GM12878 (cell line): ENCODE results near the gene CAMK2A. TPM values are rescaled to one million over a fixed set of nuclear protein-coding genes. Genes with fewer than 3 reads are reported as not detected.

Experiments
- ATAC-seq: fragments of 200-7000 bp; cut with Tn5 transposase; 3 replicates; pipeline ENCODE4 v1.9.1; 2020; ENCODE audit warnings: mild to moderate bottlenecking, moderate library complexity
- BruUV-seq: library from RNA; stranded (reverse); fragments of 400-500 nt; replicated peaks from 2 replicates; lab custom pipeline; 2021; lab: Mats Ljungman, UMichigan
- CTCF ChIA-PET: fragments of 300-600 bp; sonication (Branson Sonifier 250); formaldehyde crosslinking; extraction: SDS; loops from one replicate; lab custom pipeline; 2021; ENCODE audit warnings: inconsistent platforms; lab: Yijun Ruan, JAX
- POLR2A ChIA-PET: fragments of 350-600 bp; formaldehyde crosslinking; extraction: SDS; loops from one replicate; lab custom pipeline; 2021; ENCODE audit warnings: inconsistent platforms; lab: Charles Lee
- RAD21 ChIA-PET: fragments of 300-600 bp; sonication (Branson Sonifier 250); formaldehyde crosslinking; loops from one replicate; lab custom pipeline; 2023; ENCODE audit warnings: antibody characterized with exemption; ENCODE audit not compliant: unreplicated experiment; lab: Charles Lee
- SMC1A ChIA-PET: fragments of 300-600 bp; sonication (Branson Sonifier 250); formaldehyde crosslinking; loops from one replicate; lab custom pipeline; 2023; ENCODE audit not compliant: unreplicated experiment, uncharacterized antibody; lab: Charles Lee
- DNase-seq: peaks from one replicate; pipeline ENCODE4 v3.0.0-alpha.2; 2011; ENCODE audit warnings: low read depth, low spot score
- FAIRE-seq: peaks from 3 replicates; lab custom pipeline; 2011; peaks lifted over from hg19 to GRCh38; lab: Jason Lieb, UNC
- H2AFZ ChIP-seq: 2 replicates; pipeline ENCODE4 v1.6.0; 2011; ENCODE audit warnings: low read depth, low read length, control low read depth; ENCODE audit not compliant: control insufficient read depth
- H3K27ac ChIP-seq: 2 replicates; pipeline ENCODE4 v1.5.1; 2011; ENCODE audit warnings: control low read depth; ENCODE audit not compliant: control insufficient read depth, insufficient read depth
- H3K27me3 ChIP-seq, 2 experiments: replicated peaks in 1 of 2; 2 replicates each; pipeline versions ENCODE4 v1.6.0 to v1.6.1; 2011; ENCODE audit warnings: low read length in 1 of 2; ENCODE audit not compliant: control insufficient read depth in 2 of 2, insufficient read depth in 2 of 2
- H3K36me3 ChIP-seq, 2 experiments: 2 replicates each; pipeline ENCODE4 v1.5.1; 2011; ENCODE audit warnings: low read length in 1 of 2; ENCODE audit not compliant: control insufficient read depth in 2 of 2, insufficient read depth in 2 of 2
- H3K4me1 ChIP-seq: 2 replicates; pipeline ENCODE4 v1.6.1; 2011; ENCODE audit warnings: mild to moderate bottlenecking, low read length, moderate library complexity, mixed read lengths; ENCODE audit not compliant: control insufficient read depth, insufficient read depth
- H3K4me2 ChIP-seq: 2 replicates; pipeline ENCODE4 v1.6.0; 2011; ENCODE audit warnings: control low read depth; ENCODE audit not compliant: control insufficient read depth, insufficient read depth
- H3K4me3 ChIP-seq: fragments of 200-600 bp; sonication (generic); 2 replicates; pipeline ENCODE4 v1.5.1; 2016
- H3K79me2 ChIP-seq: 2 replicates; pipeline ENCODE4 v1.6.0; 2011; ENCODE audit warnings: low read length; ENCODE audit not compliant: control insufficient read depth, insufficient read depth
- H3K9ac ChIP-seq: 2 replicates; pipeline ENCODE4 v1.8.0; 2011; ENCODE audit warnings: low read length, control low read depth, mixed read lengths; ENCODE audit not compliant: control insufficient read depth, insufficient read depth
- H3K9me3 ChIP-seq: replicated peaks from 3 replicates; pipeline ENCODE4 v1.5.1; 2011; ENCODE audit warnings: mild to moderate bottlenecking, low read length; ENCODE audit not compliant: control insufficient read depth, insufficient read depth
- H4K20me1 ChIP-seq: 2 replicates; pipeline ENCODE4 v1.6.0; 2011; ENCODE audit not compliant: control insufficient read depth, insufficient read depth
- CBX5 ChIP-seq: sonication (generic); IDR thresholded peaks from 2 replicates; pipeline ENCODE4 v1.6.1; 2016; ENCODE audit warnings: low read depth, moderate library complexity, mild to moderate bottlenecking, inconsistent platforms
- MEF2A ChIP-seq: IDR thresholded peaks from 2 replicates; pipeline ENCODE4 v1.6.1; 2011; ENCODE audit warnings: low read depth, mild to moderate bottlenecking, low read length, moderate library complexity; ENCODE audit not compliant: insufficient read depth
- POU2F2 ChIP-seq: IDR thresholded peaks from 3 replicates; pipeline ENCODE4 v1.6.1; 2011; ENCODE audit warnings: low read depth, mild to moderate bottlenecking, low read length, borderline replicate concordance
- SIX5 ChIP-seq: IDR thresholded peaks from 2 replicates; pipeline ENCODE4 v1.6.1; 2011; ENCODE audit warnings: mild to moderate bottlenecking, low read depth, low read length, moderate library complexity; ENCODE audit not compliant: severe bottlenecking
- WGBS: methylation state at CpG from one replicate; pipeline ENCODE4 v1.1.6; 2016; ENCODE audit warnings: low lambda C conversion rate; ENCODE audit not compliant: insufficient replicate concordance, insufficient coverage; ENCODE audit errors: missing lambda C conversion rate; 5-methylcytosine and 5-hydroxymethylcytosine counted together
- in situ Hi-C: fragments of 300-500 bp; cut with MboI; formaldehyde crosslinking; loops from 9 replicates; pipeline ENCODE4 v1.14.3; 2018; ENCODE audit warnings: mixed read lengths
- intact Hi-C: fragments of 100-400 bp; cut with micrococcal nuclease; formaldehyde crosslinking; loops from one replicate; pipeline ENCODE4 v1.14.2; 2022; ENCODE audit not compliant: unreplicated experiment
- polyA plus RNA-seq, 11 experiments: library from polyadenylated mRNA; depleted of rRNA in 4 of 11; unstranded in 6 of 11; stranded (reverse) in 5 of 11; fragments of >200 nt; fragmentation: Nextera tagmentation in 4 of 11; fragmentation: Illumina TruSeq in 1 of 11; extraction: Ambion mirVana in 4 of 11; extraction: Trizol in 1 of 11; gene quantifications; 1 replicate in 1 of 11; 2 replicates in 10 of 11; pipeline versions ENCODE4 v1.2.1 to v1.2.3, GENCODE V29; 2011 to 2016; ENCODE audit warnings: inconsistent platforms in 2 of 11, missing spikeins in 2 of 11, low read depth in 1 of 11
- total RNA-seq, 4 experiments: library from RNA; depleted of rRNA in 3 of 4; stranded (reverse); fragments of >200 nt in 3 of 4; fragmentation: Illumina TruSeq in 1 of 4; extraction: Trizol in 1 of 4; gene quantifications; 2 replicates each; pipeline versions ENCODE4 v1.2.1 to v1.2.3, GENCODE V29; 2013 to 2021
- TF ChIP-seq, protein P1 (sequence below), 3 experiments: IDR thresholded peaks in 2 of 3; conservative IDR thresholded peaks in 1 of 3; 2 replicates each; pipeline ENCODE4 v1.5.1; 2011; ENCODE audit warnings: low read depth in 3 of 3, low read length in 3 of 3, mild to moderate bottlenecking in 3 of 3, control low read depth in 2 of 3, moderate library complexity in 2 of 3, inconsistent platforms in 1 of 3, mixed read lengths in 1 of 3; ENCODE audit not compliant: control insufficient read depth in 2 of 3, insufficient read depth in 1 of 3; ENCODE audit errors: extremely low read depth in 1 of 3
- TF ChIP-seq, protein P2 (sequence below): fragments of 450-650 bp; IDR thresholded peaks from 2 replicates; pipeline ENCODE4 v1.6.1; 2017; ENCODE audit warnings: mild to moderate bottlenecking, low read depth, inconsistent platforms; ENCODE audit not compliant: poor library complexity, severe bottlenecking

The CAMK2A gene
- total and polyA plus RNA-seq, 10 of the 15 experiments (the other 5 are each of a cell fraction or from before 2014, with no cell fraction given) = 0.11 TPM; not detected in 9

DNA sequence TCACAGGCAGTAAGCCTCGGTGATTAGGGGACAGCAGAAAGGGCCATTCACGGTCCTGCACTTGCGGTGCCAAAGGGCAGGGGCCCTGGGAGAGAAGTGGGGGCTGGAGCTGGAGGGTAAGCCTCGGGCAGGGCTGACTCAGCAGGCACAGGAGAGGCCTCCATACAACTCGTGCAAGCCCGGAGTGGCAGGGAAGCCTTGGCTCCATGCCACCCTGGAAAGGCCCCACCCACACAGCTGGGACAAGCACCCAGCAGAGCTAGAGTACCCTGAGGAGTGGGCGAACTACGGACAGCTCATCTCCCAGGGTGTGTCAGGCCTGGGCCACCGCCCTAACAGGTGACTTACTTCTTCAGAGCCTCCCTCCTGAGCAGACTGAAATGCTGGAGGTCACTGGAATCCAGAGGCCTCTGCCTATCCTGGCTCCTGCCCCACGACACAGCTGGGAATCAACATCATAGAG is 5.6 kb upstream of the CAMK2A start:
- SMC1A ChIA-PET = no interaction called here
- H3K27ac ChIP-seq = no peak overlapping the region
- H2AFZ ChIP-seq = no peak overlapping the region
- CTCF ChIA-PET = interaction anchor here (1.1 kb wide), 1 partner anchor 13 kb away, joined by 3 read pairs; no protein-coding TSS in a partner anchor
- H4K20me1 ChIP-seq = no peaks in the 10 kb centered on the region
- intact Hi-C loops (no loop called here), in situ Hi-C loops (no loop called here)
- no peaks in the 10 kb centered on the region for H3K4me1 ChIP-seq
- no peak overlapping the region for H3K4me2 ChIP-seq
- RAD21 ChIA-PET = no interaction called here
- POLR2A ChIA-PET = no interaction called here
- H3K27me3 ChIP-seq = no peaks in the 10 kb centered on the region
- H3K9me3 ChIP-seq = no peaks in the 10 kb centered on the region
- WGBS = 18% methylated on average over 10 of the region's 10 CpGs
- FAIRE-seq (no peak), DNase-seq (no peak), ATAC-seq (no peak)
- TF ChIP-seq, protein P1, sequence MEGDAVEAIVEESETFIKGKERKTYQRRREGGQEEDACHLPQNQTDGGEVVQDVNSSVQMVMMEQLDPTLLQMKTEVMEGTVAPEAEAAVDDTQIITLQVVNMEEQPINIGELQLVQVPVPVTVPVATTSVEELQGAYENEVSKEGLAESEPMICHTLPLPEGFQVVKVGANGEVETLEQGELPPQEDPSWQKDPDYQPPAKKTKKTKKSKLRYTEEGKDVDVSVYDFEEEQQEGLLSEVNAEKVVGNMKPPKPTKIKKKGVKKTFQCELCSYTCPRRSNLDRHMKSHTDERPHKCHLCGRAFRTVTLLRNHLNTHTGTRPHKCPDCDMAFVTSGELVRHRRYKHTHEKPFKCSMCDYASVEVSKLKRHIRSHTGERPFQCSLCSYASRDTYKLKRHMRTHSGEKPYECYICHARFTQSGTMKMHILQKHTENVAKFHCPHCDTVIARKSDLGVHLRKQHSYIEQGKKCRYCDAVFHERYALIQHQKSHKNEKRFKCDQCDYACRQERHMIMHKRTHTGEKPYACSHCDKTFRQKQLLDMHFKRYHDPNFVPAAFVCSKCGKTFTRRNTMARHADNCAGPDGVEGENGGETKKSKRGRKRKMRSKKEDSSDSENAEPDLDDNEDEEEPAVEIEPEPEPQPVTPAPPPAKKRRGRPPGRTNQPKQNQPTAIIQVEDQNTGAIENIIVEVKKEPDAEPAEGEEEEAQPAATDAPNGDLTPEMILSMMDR (IDR thresholded peaks at IDR 0.05 in 2 of 3, conservative IDR thresholded peaks at IDR 0.05 in 1 of 3; ENCODE audit: control insufficient read depth in 2 of 3, extremely low read depth in 1 of 3, insufficient read depth in 1 of 3, low read depth in 3 of 3, low read length in 3 of 3) = no peak
- no peak for TF ChIP-seq MEF2A
- TF ChIP-seq SIX5 = no peak
- no peak for TF ChIP-seq POU2F2
- TF ChIP-seq, protein P2, sequence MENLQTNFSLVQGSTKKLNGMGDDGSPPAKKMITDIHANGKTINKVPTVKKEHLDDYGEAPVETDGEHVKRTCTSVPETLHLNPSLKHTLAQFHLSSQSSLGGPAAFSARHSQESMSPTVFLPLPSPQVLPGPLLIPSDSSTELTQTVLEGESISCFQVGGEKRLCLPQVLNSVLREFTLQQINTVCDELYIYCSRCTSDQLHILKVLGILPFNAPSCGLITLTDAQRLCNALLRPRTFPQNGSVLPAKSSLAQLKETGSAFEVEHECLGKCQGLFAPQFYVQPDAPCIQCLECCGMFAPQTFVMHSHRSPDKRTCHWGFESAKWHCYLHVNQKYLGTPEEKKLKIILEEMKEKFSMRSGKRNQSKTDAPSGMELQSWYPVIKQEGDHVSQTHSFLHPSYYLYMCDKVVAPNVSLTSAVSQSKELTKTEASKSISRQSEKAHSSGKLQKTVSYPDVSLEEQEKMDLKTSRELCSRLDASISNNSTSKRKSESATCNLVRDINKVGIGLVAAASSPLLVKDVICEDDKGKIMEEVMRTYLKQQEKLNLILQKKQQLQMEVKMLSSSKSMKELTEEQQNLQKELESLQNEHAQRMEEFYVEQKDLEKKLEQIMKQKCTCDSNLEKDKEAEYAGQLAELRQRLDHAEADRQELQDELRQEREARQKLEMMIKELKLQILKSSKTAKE = no peak
- TF ChIP-seq CBX5 = no peak
- H3K4me3 ChIP-seq = no peak overlapping the region
- no peak overlapping the region for H3K9ac ChIP-seq
- no TSS peak for BruUV-seq
- H3K79me2 ChIP-seq = no peaks in the 10 kb centered on the region
- no peaks in the 10 kb centered on the region for H3K36me3 ChIP-seq
